ENCODE measurements around the gene ADGRG3. TPM values are rescaled to one million over a fixed set of nuclear protein-coding genes. Genes with fewer than 3 reads are reported as not detected.
A peak's percentile ranks its signal among the peaks of the same experiment; 100 is the strongest.

The ADGRG3 gene
- total and polyA plus RNA-seq, 12 donors, result 0.14 to 2.0 (median 0.45) TPM; not detected in 4

- Histone ChIP-seq H3K36me3 (replicated peaks in 1 of 2) (no peaks in the 10 kb centered on the region), H3K4me1 (replicated peaks in 1 of 2) (peaks cover 12 to 45% of the 10 kb centered on the region in 2 donors), H3K27me3 (no peaks in the 10 kb centered on the region), H3K27ac (no peak overlapping the region), H3K4me3 (no peak overlapping the region), H3K9me3 (replicated peaks in 1 of 3) (no peaks in the 10 kb centered on the region)
- TF ChIP-seq CTCF (IDR thresholded peaks at IDR 0.05) (no peak), POLR2A (IDR thresholded peaks at IDR 0.05) (no peak)
- intact Hi-C loops (cut with DNase I), result no loop called here
- DNase-seq, result peak in 4 of 7 donors; percentile 36 to 70 (median 61)
- WGBS, 4 donors, result 75 to 85% (median 76%) methylated on average over 6 to 15 of the region's 15 CpGs
These were observed 35.5 kb upstream of the ADGRG3 start for GRCh38 chr16:57632568-57632967.

DNA sequence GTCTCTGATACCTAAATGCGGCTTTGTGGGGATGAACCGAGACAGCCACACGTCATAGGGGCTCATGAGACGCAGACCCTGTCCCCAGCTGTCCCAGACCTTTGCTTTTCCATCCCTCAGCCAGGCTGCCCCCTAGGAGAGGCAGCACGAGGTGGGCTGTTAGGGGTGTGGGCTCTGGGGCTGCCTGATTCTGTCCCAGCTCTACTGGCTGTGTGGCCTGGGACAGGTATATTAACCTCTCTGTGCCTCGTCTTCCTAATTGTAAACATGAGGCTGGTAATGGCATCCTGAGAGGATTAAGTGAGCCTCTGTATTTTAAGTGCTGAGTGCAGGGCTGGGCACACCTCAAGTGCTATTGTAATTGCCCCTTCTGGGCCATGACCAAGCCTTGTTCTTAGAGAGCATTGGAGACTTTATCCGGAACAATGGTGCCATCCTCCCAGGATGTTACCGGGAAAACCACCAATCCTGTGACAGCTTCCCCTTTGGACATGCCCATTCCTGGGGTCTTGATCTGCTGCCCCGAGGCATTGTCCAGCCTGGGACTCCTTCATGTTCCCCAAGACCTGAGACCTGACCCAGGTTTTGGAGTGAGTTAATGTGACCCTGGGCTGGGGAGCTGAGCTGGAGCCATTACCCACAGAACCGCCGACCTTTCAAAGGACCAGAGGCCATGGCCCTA is 34.6 kb upstream of the ADGRG3 start:
- Histone ChIP-seq H3K4me1 (replicated peaks in 1 of 2) (peaks cover 10 to 47% of the 10 kb centered on the region in 2 donors), H3K36me3 (replicated peaks in 1 of 2) (no peaks in the 10 kb centered on the region), H3K27me3 (no peaks in the 10 kb centered on the region), H3K4me3 (no peak overlapping the region), H3K27ac (peak overlapping the region in 1 of 5 donors; percentile 20), H3K9me3 (replicated peaks in 1 of 3) (no peaks in the 10 kb centered on the region)
- DNase-seq, result no peak
- intact Hi-C loops (cut with DNase I), result no loop called here
- 83 to 100% (median 92%) methylated on average over 4 to 11 of the region's 11 CpGs for WGBS, 4 donors
- TF ChIP-seq CTCF (IDR thresholded peaks at IDR 0.05) (no peak), POLR2A (IDR thresholded peaks at IDR 0.05) (no peak)

DNA sequence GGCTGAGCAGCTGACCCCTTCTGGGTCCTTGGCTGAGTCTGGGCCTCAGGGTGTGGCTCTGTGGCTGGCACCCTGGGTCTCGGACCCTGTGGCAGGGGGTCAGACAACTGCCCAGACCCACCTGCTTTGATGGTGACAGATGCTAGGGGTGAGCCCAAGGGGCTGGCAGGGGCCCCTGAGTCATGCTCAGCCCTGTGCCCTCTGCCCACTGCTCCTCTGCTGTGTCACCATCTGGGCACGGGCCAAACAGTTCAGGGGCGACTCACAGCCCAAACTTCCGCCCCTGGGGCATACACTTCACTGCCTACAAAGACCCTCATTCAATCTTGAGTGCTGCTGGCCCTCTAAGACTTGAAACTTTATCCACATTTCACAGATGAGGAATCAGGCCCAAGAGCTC is 33.9 kb upstream of the ADGRG3 start:
- intact Hi-C loops (cut with DNase I), result no loop called here
- Histone ChIP-seq H3K9me3 (replicated peaks in 1 of 3) (no peaks in the 10 kb centered on the region), H3K4me1 (replicated peaks in 1 of 2) (peaks cover 9 to 49% of the 10 kb centered on the region in 2 donors), H3K27me3 (no peaks in the 10 kb centered on the region), H3K4me3 (no peak overlapping the region), H3K27ac (peak overlapping the region in 1 of 5 donors; percentile 20), H3K36me3 (replicated peaks in 1 of 2) (no peaks in the 10 kb centered on the region)
- WGBS, 4 donors, result 34 to 59% (median 50%) methylated on average over 4 of the region's 4 CpGs; no CpG with 5 or more reads in 1 of the 4 donors
- DNase-seq, result peak in 1 of 7 donors; percentile 40
- TF ChIP-seq CTCF (IDR thresholded peaks at IDR 0.05) (no peak), POLR2A (IDR thresholded peaks at IDR 0.05) (no peak)

DNA sequence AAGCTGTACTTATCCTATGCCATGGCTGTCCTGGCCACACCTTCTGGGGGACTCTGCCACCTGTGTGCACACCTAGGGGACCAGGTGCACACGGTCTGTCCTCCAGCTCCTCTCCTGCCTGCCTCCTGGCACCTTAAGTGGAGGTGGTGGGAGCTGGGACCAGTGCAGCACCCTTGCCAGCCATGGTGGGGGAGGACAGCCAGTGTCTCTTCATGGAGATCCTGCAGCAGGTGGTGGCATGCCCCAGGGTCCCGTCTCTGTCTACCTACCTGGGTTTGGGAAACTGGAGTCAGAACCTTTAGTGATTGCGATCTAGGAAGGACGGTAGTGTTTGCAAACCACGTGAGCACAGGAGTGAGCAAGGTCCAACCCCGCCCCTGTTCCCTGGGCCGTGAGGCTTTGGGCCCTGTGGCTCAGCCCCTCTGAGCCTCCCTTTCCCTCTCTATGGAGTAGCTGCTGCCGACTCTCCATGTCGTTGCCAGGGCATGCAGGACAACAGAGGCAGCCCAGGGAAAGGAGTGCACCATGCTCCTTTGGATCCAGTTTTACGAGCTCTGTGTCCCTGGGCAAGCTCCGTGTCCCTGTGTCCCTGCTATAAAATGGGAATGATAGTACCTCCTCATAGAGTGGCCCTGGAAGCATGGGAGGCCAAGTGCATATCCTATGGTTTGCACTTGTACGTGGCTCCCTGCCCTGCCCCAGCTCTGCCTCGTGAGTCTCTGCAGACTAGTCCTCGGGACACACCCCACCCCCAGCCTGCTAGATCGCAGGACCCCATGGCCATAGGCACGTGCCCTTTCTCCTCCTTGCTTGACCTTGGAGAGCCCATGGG is 32.6 kb upstream of the ADGRG3 start:
- Histone ChIP-seq H3K4me1 (replicated peaks in 1 of 2) (peaks cover 9 to 51% of the 10 kb centered on the region in 2 donors), H3K9me3 (replicated peaks in 1 of 3) (no peaks in the 10 kb centered on the region), H3K4me3 (no peak overlapping the region), H3K27me3 (no peaks in the 10 kb centered on the region), H3K27ac (peak overlapping the region in 1 of 5 donors; percentile 65), H3K36me3 (replicated peaks in 1 of 2) (no peaks in the 10 kb centered on the region)
- 76 to 84% (median 80%) methylated on average over 8 to 16 of the region's 16 CpGs for WGBS, 4 donors
- TF ChIP-seq CTCF (IDR thresholded peaks at IDR 0.05) (no peak), POLR2A (IDR thresholded peaks at IDR 0.05) (no peak)
- no peak for DNase-seq
- intact Hi-C loops (cut with DNase I), result no loop called here

Measured in adrenal gland (tissue), 12 donors.